Dendritic cell treated with granulocyte-macrophage colony-stimulating factor and Interleukin-4, amounts not matched to agents 40 ng/mL and 50 ng/mL, for 4 days (primary cell): ENCODE measurements around the gene CLCN5.

Experiments
- H3K27ac Mint-ChIP-seq: one replicate; pipeline ENCODE4 v1.8.0; 2022; ENCODE audit warnings: mild to moderate bottlenecking, mixed read lengths
- H3K27me3 Mint-ChIP-seq: one replicate; pipeline ENCODE4 v1.8.0; 2022; ENCODE audit warnings: mild to moderate bottlenecking, mixed read lengths
- H3K36me3 Mint-ChIP-seq: one replicate; pipeline ENCODE4 v1.8.0; 2022; ENCODE audit warnings: low read depth, mixed read lengths
- H3K4me1 Mint-ChIP-seq: one replicate; pipeline ENCODE4 v1.8.0; 2022; ENCODE audit warnings: low read depth, mixed read lengths
- H3K4me3 Mint-ChIP-seq: one replicate; pipeline ENCODE4 v1.8.0; 2022; ENCODE audit warnings: mild to moderate bottlenecking, moderate library complexity, mixed read lengths
- H3K9me3 Mint-ChIP-seq: one replicate; pipeline ENCODE4 v1.8.0; 2022; ENCODE audit warnings: mixed read lengths
- intact Hi-C: fragments of 100-400 bp; cut with micrococcal nuclease; formaldehyde crosslinking; loops from one replicate; pipeline ENCODE4 v1.15.0; 2022

CLCN5 gene

GRCh38 chrX:50098749-50099148 lies 176.4 kb downstream of the CLCN5 start:
- intact Hi-C loops: no loop called here
- no peaks in the 10 kb centered on the region for H3K9me3 Mint-ChIP-seq
- no peak overlapping the region for H3K4me3 Mint-ChIP-seq
- peaks cover 12% of the 10 kb centered on the region for H3K36me3 Mint-ChIP-seq
- no peak overlapping the region for H3K27ac Mint-ChIP-seq
- peaks cover 9% of the 10 kb centered on the region for H3K4me1 Mint-ChIP-seq
- no peaks in the 10 kb centered on the region for H3K27me3 Mint-ChIP-seq

GRCh38 chrX:50099331-50099730 lies 176.9 kb downstream of the CLCN5 start:
- Mint-ChIP-seq H3K4me1 (peaks cover 9% of the 10 kb centered on the region), H3K9me3 (no peaks in the 10 kb centered on the region), H3K36me3 (peaks cover 11% of the 10 kb centered on the region), H3K27ac (no peak overlapping the region), H3K27me3 (no peaks in the 10 kb centered on the region), H3K4me3 (no peak overlapping the region)
- intact Hi-C loops: no loop called here

- peaks cover 11% of the 10 kb centered on the region for H3K36me3 Mint-ChIP-seq
- no peak overlapping the region for H3K27ac Mint-ChIP-seq
- H3K4me1 Mint-ChIP-seq: peaks cover 9% of the 10 kb centered on the region
- intact Hi-C loops: loop anchor here (2.0 kb wide), 1 partner anchor 481 kb away; no protein-coding TSS in a partner anchor
- no peaks in the 10 kb centered on the region for H3K27me3 Mint-ChIP-seq
- no peaks in the 10 kb centered on the region for H3K9me3 Mint-ChIP-seq
- H3K4me3 Mint-ChIP-seq: no peak overlapping the region
Observed at GRCh38 chrX:50100188-50100587, 177.8 kb downstream of the CLCN5 start.

- H3K4me1 Mint-ChIP-seq: peaks cover 21% of the 10 kb centered on the region
- no peaks in the 10 kb centered on the region for H3K36me3 Mint-ChIP-seq
- no peaks in the 10 kb centered on the region for H3K9me3 Mint-ChIP-seq
Observed at GRCh38 chrX:50103176-50103575, 180.8 kb downstream of the CLCN5 start.

GRCh38 chrX:50103866-50104566 lies 181.6 kb downstream of the CLCN5 start:
- H3K4me1 Mint-ChIP-seq: peaks cover 21% of the 10 kb centered on the region
- intact Hi-C loops: no loop called here
- H3K4me3 Mint-ChIP-seq: no peak overlapping the region
- no peaks in the 10 kb centered on the region for H3K36me3 Mint-ChIP-seq
- H3K9me3 Mint-ChIP-seq: no peaks in the 10 kb centered on the region
- no peak overlapping the region for H3K27ac Mint-ChIP-seq
- no peaks in the 10 kb centered on the region for H3K27me3 Mint-ChIP-seq

More at GRCh38 chrX:50103176-50103575, 180.8 kb downstream of the CLCN5 start:
- intact Hi-C loops: no loop called here
- H3K27ac Mint-ChIP-seq: peak overlapping the region; percentile 0
- no peak overlapping the region for H3K4me3 Mint-ChIP-seq
- H3K27me3 Mint-ChIP-seq: no peaks in the 10 kb centered on the region

- H3K4me3 Mint-ChIP-seq: no peak overlapping the region
- no peaks in the 10 kb centered on the region for H3K36me3 Mint-ChIP-seq
- H3K27ac Mint-ChIP-seq: no peak overlapping the region
- no peaks in the 10 kb centered on the region for H3K9me3 Mint-ChIP-seq
- no peaks in the 10 kb centered on the region for H3K27me3 Mint-ChIP-seq
- intact Hi-C loops: no loop called here
- peaks cover 30% of the 10 kb centered on the region for H3K4me1 Mint-ChIP-seq
Observed at GRCh38 chrX:50106051-50106675, 183.8 kb downstream of the CLCN5 start.

- Mint-ChIP-seq H3K4me1 (peaks cover 30% of the 10 kb centered on the region), H3K27me3 (no peaks in the 10 kb centered on the region), H3K27ac (no peak overlapping the region)
Observed at GRCh38 chrX:50107470-50107869, 185.1 kb downstream of the CLCN5 start.

GRCh38 chrX:50108264-50108663 lies 185.9 kb downstream of the CLCN5 start:
- H3K4me1 Mint-ChIP-seq: peaks cover 24% of the 10 kb centered on the region
- intact Hi-C loops: no loop called here
- H3K9me3 Mint-ChIP-seq: no peaks in the 10 kb centered on the region
- no peaks in the 10 kb centered on the region for H3K27me3 Mint-ChIP-seq
- no peak overlapping the region for H3K27ac Mint-ChIP-seq
- H3K4me3 Mint-ChIP-seq: no peak overlapping the region
- H3K36me3 Mint-ChIP-seq: no peaks in the 10 kb centered on the region

More at GRCh38 chrX:50107470-50107869, 185.1 kb downstream of the CLCN5 start:
- intact Hi-C loops: no loop called here
- Mint-ChIP-seq H3K9me3 (no peaks in the 10 kb centered on the region), H3K4me3 (no peak overlapping the region), H3K36me3 (no peaks in the 10 kb centered on the region)

- no peak overlapping the region for H3K27ac Mint-ChIP-seq
- peaks cover 2% of the 10 kb centered on the region for H3K27me3 Mint-ChIP-seq
- no peak overlapping the region for H3K4me3 Mint-ChIP-seq
- intact Hi-C loops: no loop called here
- peaks cover 21% of the 10 kb centered on the region for H3K4me1 Mint-ChIP-seq
- H3K9me3 Mint-ChIP-seq: no peaks in the 10 kb centered on the region
- H3K36me3 Mint-ChIP-seq: no peaks in the 10 kb centered on the region
Observed at GRCh38 chrX:50111742-50112141, 189.3 kb downstream of the CLCN5 start.

GRCh38 chrX:50114113-50114512 lies 191.7 kb downstream of the CLCN5 start:
- Mint-ChIP-seq H3K4me1 (peaks cover 14% of the 10 kb centered on the region), H3K4me3 (no peak overlapping the region), H3K9me3 (no peaks in the 10 kb centered on the region), H3K27me3 (peaks cover 2% of the 10 kb centered on the region), H3K27ac (no peak overlapping the region), H3K36me3 (no peaks in the 10 kb centered on the region)
- intact Hi-C loops: no loop called here

- Mint-ChIP-seq H3K27ac (no peak overlapping the region), H3K27me3 (peaks cover 2% of the 10 kb centered on the region), H3K36me3 (no peaks in the 10 kb centered on the region), H3K4me3 (no peak overlapping the region), H3K9me3 (no peaks in the 10 kb centered on the region), H3K4me1 (peaks cover 5% of the 10 kb centered on the region)
- intact Hi-C loops: no loop called here
Observed at GRCh38 chrX:50115973-50116372, 193.6 kb downstream of the CLCN5 start.

GRCh38 chrX:50117476-50117875 lies 195.1 kb downstream of the CLCN5 start:
- H3K4me3 Mint-ChIP-seq: no peak overlapping the region
- H3K4me1 Mint-ChIP-seq: peaks cover 5% of the 10 kb centered on the region
- H3K27me3 Mint-ChIP-seq: peaks cover 2% of the 10 kb centered on the region
- H3K27ac Mint-ChIP-seq: no peak overlapping the region
- no peaks in the 10 kb centered on the region for H3K9me3 Mint-ChIP-seq
- intact Hi-C loops: no loop called here
- H3K36me3 Mint-ChIP-seq: no peaks in the 10 kb centered on the region

- Mint-ChIP-seq H3K27ac (no peak overlapping the region), H3K27me3 (no peaks in the 10 kb centered on the region), H3K9me3 (no peaks in the 10 kb centered on the region), H3K4me1 (no peaks in the 10 kb centered on the region), H3K4me3 (no peak overlapping the region), H3K36me3 (no peaks in the 10 kb centered on the region)
- intact Hi-C loops: no loop called here
Observed at GRCh38 chrX:50125480-50125879, 203.1 kb downstream of the CLCN5 start.

GRCh38 chrX:50147972-50148371 lies 225.6 kb downstream of the CLCN5 start:
- Mint-ChIP-seq H3K36me3 (no peaks in the 10 kb centered on the region), H3K4me3 (no peak overlapping the region), H3K27ac (no peak overlapping the region), H3K9me3 (no peaks in the 10 kb centered on the region), H3K4me1 (peaks cover 5% of the 10 kb centered on the region), H3K27me3 (no peaks in the 10 kb centered on the region)
- intact Hi-C loops: no loop called here
